Measurements from ENCODE around the gene PCED1B. TPM values are rescaled to one million over a fixed set of nuclear protein-coding genes. Genes with fewer than 3 reads are reported as not detected.

Gene PCED1B
- total and polyA plus RNA-seq, 3 donors from 2014 or later, result 30.0 to 56.1 (median 47.2) TPM

DNA sequence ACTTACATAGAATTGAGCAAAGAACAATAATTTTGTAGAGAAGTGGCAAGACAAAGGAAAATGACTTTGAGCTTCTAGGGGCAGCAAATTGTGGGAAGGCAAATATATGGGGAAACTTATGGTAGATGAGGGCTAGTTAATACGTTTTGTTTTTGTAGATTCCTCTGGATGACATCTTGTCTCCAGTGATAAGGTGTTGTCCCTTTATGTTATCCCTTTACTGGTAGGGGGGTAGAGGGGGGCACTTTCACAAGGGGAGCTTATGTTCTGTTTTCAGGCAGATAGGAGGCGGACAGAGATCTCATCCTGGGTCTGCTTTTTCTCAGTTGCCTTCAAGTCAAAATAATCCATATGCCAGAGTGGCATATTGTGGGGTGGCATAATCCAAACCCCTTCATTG lies 106.8 kb downstream of the PCED1B start:
- TF ChIP-seq POLR2A (IDR thresholded peaks at IDR 0.05), result no peak
- TF ChIP-seq, protein P1, sequence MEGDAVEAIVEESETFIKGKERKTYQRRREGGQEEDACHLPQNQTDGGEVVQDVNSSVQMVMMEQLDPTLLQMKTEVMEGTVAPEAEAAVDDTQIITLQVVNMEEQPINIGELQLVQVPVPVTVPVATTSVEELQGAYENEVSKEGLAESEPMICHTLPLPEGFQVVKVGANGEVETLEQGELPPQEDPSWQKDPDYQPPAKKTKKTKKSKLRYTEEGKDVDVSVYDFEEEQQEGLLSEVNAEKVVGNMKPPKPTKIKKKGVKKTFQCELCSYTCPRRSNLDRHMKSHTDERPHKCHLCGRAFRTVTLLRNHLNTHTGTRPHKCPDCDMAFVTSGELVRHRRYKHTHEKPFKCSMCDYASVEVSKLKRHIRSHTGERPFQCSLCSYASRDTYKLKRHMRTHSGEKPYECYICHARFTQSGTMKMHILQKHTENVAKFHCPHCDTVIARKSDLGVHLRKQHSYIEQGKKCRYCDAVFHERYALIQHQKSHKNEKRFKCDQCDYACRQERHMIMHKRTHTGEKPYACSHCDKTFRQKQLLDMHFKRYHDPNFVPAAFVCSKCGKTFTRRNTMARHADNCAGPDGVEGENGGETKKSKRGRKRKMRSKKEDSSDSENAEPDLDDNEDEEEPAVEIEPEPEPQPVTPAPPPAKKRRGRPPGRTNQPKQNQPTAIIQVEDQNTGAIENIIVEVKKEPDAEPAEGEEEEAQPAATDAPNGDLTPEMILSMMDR (IDR thresholded peaks at IDR 0.05), result no peak
- no peak overlapping the region for H3K4me3 ChIP-seq
- H3K27ac ChIP-seq, result no peak overlapping the region
- no peaks in the 10 kb centered on the region for H3K36me3 ChIP-seq (ENCODE audit: low read depth, missing control alignments)
- 95 to 100% methylated on average over 2 of the region's 2 CpGs for whole genome bisulfite sequencing, 2 donors
- H3K27me3 ChIP-seq, result no peaks in the 10 kb centered on the region
- intact Hi-C loops (cut with DNase I; ENCODE audit: low total_unique reads), result no loop called here
- H3K4me1 ChIP-seq, result peaks cover 14% of the 10 kb centered on the region
- no peak for DNase-seq
- H3K9me3 ChIP-seq, result no peaks in the 10 kb centered on the region

DNA sequence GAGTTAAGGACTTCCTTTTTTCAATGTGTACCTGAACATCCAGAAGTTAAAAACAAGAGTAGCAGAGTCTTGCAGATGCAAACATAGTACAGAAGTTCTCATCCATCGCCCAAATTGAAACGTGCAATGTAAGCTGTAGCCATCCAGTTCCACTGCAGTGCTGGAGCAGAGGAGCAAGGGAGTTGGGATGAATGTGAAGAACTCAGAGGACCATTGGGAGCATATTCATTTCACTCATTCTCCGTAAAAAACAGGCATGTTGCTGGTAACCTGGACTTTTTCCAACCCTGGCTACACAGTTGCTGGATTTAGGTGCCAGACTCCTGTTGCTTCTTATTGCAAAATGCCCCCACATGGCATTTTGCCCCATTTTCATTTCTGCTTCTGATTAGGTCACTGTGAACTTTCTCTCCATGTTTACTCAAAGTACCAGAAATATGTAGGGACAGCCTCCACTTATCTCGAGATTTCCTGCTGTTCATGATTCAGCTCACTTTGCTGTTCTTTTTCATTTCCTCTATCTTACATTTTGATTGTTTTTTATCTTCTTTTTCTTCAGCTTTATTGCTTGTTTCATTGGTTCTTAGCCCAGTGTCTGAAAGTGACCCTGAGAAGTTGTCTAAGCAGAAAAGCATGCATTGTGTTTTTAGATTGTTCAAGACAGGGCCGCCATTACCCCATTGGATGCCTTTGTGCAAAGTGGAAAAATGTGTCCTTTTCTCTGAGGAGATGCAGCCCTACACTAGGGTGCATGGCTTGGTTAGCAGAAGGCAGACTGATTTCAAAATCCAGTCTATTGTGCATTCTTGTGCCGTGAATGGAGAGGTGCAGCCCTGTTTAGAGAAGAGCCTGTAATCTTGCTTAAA lies 109.4 kb downstream of the PCED1B start:
- H3K36me3 ChIP-seq (ENCODE audit: low read depth, missing control alignments), result no peaks in the 10 kb centered on the region
- intact Hi-C loops (cut with DNase I; ENCODE audit: low total_unique reads), result no loop called here
- peaks cover 14% of the 10 kb centered on the region for H3K4me1 ChIP-seq
- H3K27me3 ChIP-seq, result no peaks in the 10 kb centered on the region
- no peak overlapping the region for H3K4me3 ChIP-seq
- H3K9me3 ChIP-seq, result no peaks in the 10 kb centered on the region
- no peak for TF ChIP-seq POLR2A (IDR thresholded peaks at IDR 0.05)
- TF ChIP-seq, protein P1 (IDR thresholded peaks at IDR 0.05), result no peak
- WGBS, 2 donors, result 36 to 42% methylated on average over 6 of the region's 6 CpGs
- H3K27ac ChIP-seq, result peak overlapping the region in 1 of 2 donors; percentile 47
- DNase-seq, result peak; percentile 56

DNA sequence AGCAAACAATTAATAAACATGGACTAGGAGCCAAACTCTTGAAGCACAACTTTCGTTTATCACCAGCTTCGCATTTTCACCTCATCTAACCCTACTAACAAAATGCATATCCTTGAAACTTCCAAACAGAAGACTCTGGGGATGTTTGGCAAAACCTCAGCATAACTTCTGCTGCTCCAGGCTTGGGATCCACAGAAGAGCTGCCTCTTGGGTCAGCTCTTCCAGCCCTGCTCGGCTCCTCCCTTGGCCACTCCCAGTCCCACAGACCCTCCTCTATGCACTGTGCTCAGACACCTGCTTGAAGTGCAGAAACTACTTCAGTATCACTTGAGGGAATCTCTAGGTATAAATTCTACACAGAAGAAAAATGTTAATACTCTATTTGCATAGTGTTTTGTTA lies 110.3 kb downstream of the PCED1B start:
- no peak overlapping the region for H3K27ac ChIP-seq
- 45 to 54% methylated on average over 3 of the region's 3 CpGs for WGBS, 2 donors
- TF ChIP-seq POLR2A (IDR thresholded peaks at IDR 0.05), result no peak
- TF ChIP-seq, protein P1 (IDR thresholded peaks at IDR 0.05), result no peak
- intact Hi-C loops (cut with DNase I; ENCODE audit: low total_unique reads), result no loop called here
- no peak for DNase-seq
- no peaks in the 10 kb centered on the region for H3K36me3 ChIP-seq (ENCODE audit: low read depth, missing control alignments)
- H3K27me3 ChIP-seq, result no peaks in the 10 kb centered on the region
- H3K4me3 ChIP-seq, result no peak overlapping the region
- H3K9me3 ChIP-seq, result no peaks in the 10 kb centered on the region
- peaks cover 14% of the 10 kb centered on the region for H3K4me1 ChIP-seq

DNA sequence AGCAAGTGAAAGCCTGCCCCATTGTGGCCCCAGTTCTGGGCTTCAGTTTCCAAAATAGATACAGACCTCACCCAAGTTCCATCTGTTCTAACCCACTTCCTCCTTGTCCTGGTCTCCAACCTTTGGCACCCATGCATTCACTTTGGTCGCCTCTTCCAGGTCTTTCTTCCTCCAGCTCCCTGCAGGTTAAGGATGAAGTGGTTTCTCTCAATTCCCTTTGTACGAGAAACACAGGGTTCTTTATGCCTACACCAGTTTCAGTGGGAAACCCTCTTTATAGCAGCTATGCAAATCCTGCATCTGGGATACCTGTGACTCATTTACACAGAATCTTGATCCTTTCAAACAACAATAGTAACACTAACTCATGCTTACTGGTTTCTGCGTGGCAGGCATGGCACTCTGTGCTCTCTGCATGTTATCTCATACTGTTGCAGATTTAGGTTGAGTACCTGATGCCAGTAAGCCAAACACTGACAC lies 110.9 kb downstream of the PCED1B start:
- Histone ChIP-seq H3K27ac (no peak overlapping the region), H3K4me1 (peaks cover 14% of the 10 kb centered on the region)

More for the DNA sequence above, 110.9 kb downstream of the PCED1B start:
- intact Hi-C loops (cut with DNase I; ENCODE audit: low total_unique reads), result no loop called here
- Histone ChIP-seq H3K9me3 (no peaks in the 10 kb centered on the region), H3K36me3 (ENCODE audit: low read depth, missing control alignments) (no peaks in the 10 kb centered on the region), H3K4me3 (no peak overlapping the region), H3K27me3 (no peaks in the 10 kb centered on the region)
- TF ChIP-seq POLR2A (IDR thresholded peaks at IDR 0.05), result no peak
- TF ChIP-seq, protein P1 (IDR thresholded peaks at IDR 0.05), result no peak
- WGBS, 2 donors, result 77 to 91% methylated on average over 3 of the region's 3 CpGs
- no peak for DNase-seq

Data from testis (tissue), 3 donors.